Nephron (organoid): ENCODE data around the gene TARBP2.
A peak's percentile ranks its signal among the peaks of the same experiment; 100 is the strongest.

Source experiments
- H3K27ac Mint-ChIP-seq, 3 experiments: 2 replicates each; pipeline ENCODE4 v1.8.0; 2020; ENCODE audit warnings: mixed read lengths in 3 of 3, mild to moderate bottlenecking in 2 of 3, moderate library complexity in 1 of 3
- H3K27me3 Mint-ChIP-seq: 2 replicates; pipeline ENCODE4 v1.8.0; 2021; ENCODE audit warnings: low read depth, mild to moderate bottlenecking, moderate library complexity, mixed read lengths
- H3K36me3 Mint-ChIP-seq: 2 replicates; pipeline ENCODE4 v1.8.0; 2020; ENCODE audit warnings: low read depth, mixed read lengths
- H3K4me1 Mint-ChIP-seq: 2 replicates; pipeline ENCODE4 v1.8.0; 2020; ENCODE audit warnings: mixed read lengths
- H3K4me3 Mint-ChIP-seq, 3 experiments: 2 replicates each; pipeline ENCODE4 v1.8.0; 2020; ENCODE audit warnings: mild to moderate bottlenecking in 3 of 3, mixed read lengths in 3 of 3, moderate library complexity in 2 of 3
- H3K9me3 Mint-ChIP-seq: 2 replicates; pipeline ENCODE4 v1.8.0; 2020; ENCODE audit warnings: mixed read lengths
- TF ChIP-seq, protein P1 (sequence below), 3 experiments: fragments of 200-600 bp; sonication (generic); IDR thresholded peaks; one replicate each; pipeline ENCODE4 v1.5.0; 2021; ENCODE audit warnings: antibody characterized with exemption in 3 of 3; ENCODE audit not compliant: unreplicated experiment in 3 of 3

TARBP2 gene

DNA sequence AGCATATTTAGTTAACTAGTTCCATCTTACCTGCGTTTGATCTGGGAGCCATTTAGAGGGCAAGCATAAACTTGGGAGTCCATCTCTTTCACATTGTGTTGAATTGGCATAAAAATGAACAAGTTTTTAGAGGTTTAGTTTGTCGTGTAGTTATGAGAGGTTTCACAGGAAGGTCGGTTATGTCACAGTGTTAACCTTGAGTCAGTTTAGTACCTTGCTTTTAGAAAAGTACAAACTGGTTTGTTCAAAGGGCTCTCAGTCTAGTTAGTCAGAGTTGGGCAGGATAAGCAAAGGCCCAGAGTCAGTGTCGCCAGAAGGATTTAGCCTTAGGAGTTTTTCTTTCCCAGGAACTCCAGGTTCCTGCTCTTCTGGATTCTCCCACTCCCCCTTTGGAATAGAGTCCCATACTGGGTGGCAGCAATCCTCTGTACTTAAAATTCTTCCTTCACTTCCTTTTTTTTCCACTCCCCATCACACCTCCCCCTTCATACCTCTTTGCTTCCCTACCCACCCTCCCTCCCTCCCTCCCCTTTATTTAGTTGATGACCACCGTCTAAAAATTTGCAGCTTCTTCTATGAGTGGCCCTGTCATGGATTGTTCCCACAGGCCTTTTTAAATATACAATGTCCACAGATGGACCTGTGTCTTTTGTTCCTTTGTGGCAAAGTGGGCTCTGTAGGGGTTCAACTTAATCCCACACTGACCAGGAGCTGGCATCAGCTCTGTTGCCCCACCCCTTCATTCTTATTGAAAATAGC is 37.1 kb upstream of the TARBP2 start:
- H3K27ac Mint-ChIP-seq: no peak overlapping the region
- peaks cover 95% of the 10 kb centered on the region for H3K36me3 Mint-ChIP-seq
- TF ChIP-seq, protein P1, sequence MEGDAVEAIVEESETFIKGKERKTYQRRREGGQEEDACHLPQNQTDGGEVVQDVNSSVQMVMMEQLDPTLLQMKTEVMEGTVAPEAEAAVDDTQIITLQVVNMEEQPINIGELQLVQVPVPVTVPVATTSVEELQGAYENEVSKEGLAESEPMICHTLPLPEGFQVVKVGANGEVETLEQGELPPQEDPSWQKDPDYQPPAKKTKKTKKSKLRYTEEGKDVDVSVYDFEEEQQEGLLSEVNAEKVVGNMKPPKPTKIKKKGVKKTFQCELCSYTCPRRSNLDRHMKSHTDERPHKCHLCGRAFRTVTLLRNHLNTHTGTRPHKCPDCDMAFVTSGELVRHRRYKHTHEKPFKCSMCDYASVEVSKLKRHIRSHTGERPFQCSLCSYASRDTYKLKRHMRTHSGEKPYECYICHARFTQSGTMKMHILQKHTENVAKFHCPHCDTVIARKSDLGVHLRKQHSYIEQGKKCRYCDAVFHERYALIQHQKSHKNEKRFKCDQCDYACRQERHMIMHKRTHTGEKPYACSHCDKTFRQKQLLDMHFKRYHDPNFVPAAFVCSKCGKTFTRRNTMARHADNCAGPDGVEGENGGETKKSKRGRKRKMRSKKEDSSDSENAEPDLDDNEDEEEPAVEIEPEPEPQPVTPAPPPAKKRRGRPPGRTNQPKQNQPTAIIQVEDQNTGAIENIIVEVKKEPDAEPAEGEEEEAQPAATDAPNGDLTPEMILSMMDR (IDR thresholded peaks at IDR 0.05; ENCODE audit: unreplicated experiment in 3 of 3): no peak
- no peak overlapping the region for H3K4me3 Mint-ChIP-seq
- no peaks in the 10 kb centered on the region for H3K9me3 Mint-ChIP-seq
- H3K4me1 Mint-ChIP-seq: peaks cover 35% of the 10 kb centered on the region
- H3K27me3 Mint-ChIP-seq: no peaks in the 10 kb centered on the region

DNA sequence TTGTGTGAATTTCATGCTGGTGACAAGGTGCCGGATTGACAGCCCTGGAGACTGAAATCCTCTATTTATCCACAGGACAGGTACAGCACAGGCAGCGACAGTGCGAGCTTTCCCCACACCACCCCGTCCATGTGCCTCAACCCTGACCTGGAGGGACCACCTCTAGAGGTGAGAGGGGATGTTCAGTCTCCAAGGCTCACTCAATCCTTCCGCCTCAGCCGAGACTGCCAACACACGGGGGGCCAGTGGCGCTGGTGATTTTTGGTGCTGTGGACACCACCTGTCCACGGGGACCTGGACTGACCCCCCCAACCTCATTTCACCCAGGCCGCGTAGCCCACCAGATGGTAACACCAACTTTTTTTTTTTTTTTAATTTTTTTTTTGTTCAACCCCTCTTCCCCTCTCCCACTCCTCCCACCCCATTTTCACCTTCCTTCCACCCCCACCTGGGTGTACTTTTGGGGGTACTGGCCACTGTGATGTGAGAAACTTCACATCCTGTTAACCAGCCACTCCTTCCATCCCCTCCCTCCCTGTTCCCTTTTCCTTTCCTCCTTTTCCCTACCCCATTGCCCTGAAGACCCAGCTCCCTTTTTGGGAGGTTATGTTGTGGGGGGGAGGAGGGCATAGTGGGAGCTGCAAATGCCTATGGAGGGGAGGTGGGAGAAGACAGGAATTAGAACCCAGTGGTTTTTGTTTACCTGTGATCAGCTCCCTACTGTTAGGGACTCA is 36.2 kb upstream of the TARBP2 start:
- no peaks in the 10 kb centered on the region for H3K9me3 Mint-ChIP-seq
- peaks cover 89% of the 10 kb centered on the region for H3K36me3 Mint-ChIP-seq
- H3K4me3 Mint-ChIP-seq: no peak overlapping the region
- TF ChIP-seq, protein P1 (IDR thresholded peaks at IDR 0.05; ENCODE audit: unreplicated experiment in 3 of 3): no peak
- peaks cover 31% of the 10 kb centered on the region for H3K4me1 Mint-ChIP-seq
- H3K27me3 Mint-ChIP-seq: no peaks in the 10 kb centered on the region
- H3K27ac Mint-ChIP-seq: no peak overlapping the region

DNA sequence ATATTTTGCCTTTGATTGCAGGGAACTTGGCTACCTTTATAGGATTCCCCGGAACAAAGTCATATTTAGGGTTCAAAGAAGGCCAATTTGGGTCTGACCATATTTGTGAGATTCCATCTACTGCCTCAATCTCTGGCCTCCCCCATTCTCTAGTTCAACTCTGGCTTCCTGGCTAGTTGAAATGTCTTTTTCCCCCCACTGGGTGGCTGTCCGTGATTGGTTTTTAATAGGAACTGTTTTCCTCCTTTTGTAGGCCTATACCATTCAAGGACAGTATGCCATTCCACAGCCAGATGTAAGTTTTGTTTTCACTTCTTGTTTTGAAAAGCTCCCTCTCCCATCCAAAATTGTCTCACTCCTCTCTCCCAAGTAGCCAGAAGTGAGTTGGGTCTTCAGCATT is 35.4 kb upstream of the TARBP2 start:
- H3K9me3 Mint-ChIP-seq: no peaks in the 10 kb centered on the region
- H3K4me1 Mint-ChIP-seq: peaks cover 25% of the 10 kb centered on the region
- no peaks in the 10 kb centered on the region for H3K27me3 Mint-ChIP-seq
- TF ChIP-seq, protein P1 (IDR thresholded peaks at IDR 0.05; ENCODE audit: unreplicated experiment in 3 of 3): peak in 1 of 3 experiments; percentile 15
- no peak overlapping the region for H3K4me3 Mint-ChIP-seq
- H3K36me3 Mint-ChIP-seq: peaks cover 85% of the 10 kb centered on the region
- H3K27ac Mint-ChIP-seq: peak overlapping the region in 2 of 3 experiments; percentile 27 to 29

DNA sequence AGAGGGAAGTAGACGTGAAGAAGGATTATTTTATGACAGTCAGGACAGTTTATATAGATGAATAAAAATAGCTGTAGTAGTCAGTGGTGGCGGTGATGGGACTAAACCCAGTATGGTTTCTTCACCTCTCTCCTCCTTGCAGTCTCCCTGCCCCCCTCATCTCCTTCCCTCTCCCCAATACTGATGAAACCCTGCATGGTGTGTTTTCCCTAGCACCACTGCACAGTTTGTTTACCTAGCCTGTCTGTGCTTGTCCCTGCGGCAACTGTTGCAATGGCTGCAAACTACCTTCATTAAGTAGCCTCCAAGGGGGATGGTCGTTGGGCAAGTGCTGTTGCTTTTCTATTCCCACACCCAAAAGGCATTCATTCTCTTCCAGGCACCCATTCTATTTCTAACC is 34.4 kb upstream of the TARBP2 start:
- Mint-ChIP-seq H3K27ac (peak overlapping the region in 1 of 3 experiments; percentile 27), H3K27me3 (no peaks in the 10 kb centered on the region), H3K4me1 (peaks cover 21% of the 10 kb centered on the region), H3K36me3 (peaks cover 84% of the 10 kb centered on the region), H3K9me3 (no peaks in the 10 kb centered on the region), H3K4me3 (no peak overlapping the region)
- TF ChIP-seq, protein P1 (IDR thresholded peaks at IDR 0.05; ENCODE audit: unreplicated experiment in 3 of 3): no peak

DNA sequence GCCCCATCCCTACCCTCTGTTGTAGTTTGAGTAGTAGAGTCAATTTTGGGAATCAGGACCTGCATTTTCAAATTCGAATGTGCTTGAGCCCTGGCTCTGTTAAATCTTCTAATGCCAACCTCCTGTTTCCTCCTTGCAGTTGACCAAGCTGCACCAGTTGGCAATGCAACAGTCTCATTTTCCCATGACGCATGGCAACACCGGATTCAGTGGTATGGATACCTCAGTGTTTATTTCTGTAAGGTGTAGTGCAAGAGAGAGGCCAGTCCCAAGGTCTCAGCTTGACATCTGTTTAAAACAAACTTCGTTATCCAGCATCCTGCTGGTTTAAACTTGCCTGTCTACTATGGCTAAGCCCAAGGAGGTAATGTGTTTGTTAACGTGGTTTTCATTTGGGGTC is 34.0 kb upstream of the TARBP2 start:
- Mint-ChIP-seq H3K9me3 (no peaks in the 10 kb centered on the region), H3K27ac (no peak overlapping the region), H3K27me3 (no peaks in the 10 kb centered on the region), H3K4me3 (no peak overlapping the region), H3K4me1 (peaks cover 23% of the 10 kb centered on the region), H3K36me3 (peaks cover 84% of the 10 kb centered on the region)
- TF ChIP-seq, protein P1 (IDR thresholded peaks at IDR 0.05; ENCODE audit: unreplicated experiment in 3 of 3): no peak
